HG03097 (cell line): Measurements from ENCODE around the gene REN.
A peak's percentile ranks its signal among the peaks of the same experiment; 100 is the strongest.

ENCODE experiments used
- ATAC-seq: cut with Tn5 transposase; IDR thresholded peaks from one replicate; pipeline ENCODE4 v1.9.1; 2021; ENCODE audit not compliant: unreplicated experiment, low FRiP score

REN gene

DNA sequence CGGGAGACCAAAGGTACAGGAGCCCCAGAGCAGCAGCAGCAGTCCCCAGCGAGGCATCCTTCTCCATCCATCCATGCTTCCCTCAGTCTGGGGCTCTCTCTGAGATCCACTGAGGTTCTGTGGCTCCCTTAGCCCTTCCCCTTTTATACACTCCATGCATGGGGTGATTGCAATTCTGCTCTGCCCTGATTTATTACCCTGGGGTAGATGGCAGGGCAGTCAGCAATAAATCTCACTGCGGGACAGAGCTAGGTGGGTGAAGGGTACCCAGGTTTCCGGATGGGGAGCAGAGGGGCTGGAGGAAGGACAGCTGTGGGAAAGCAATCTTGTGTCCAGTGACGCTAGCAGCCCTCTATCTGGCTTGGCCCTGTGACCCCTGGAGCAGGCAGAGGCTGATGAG lies at the start of gene REN:
Gene REN, minus strand, starts transcription at position 119 of the 400 bp plus-strand sequence. Its CDS starts 44 bp downstream, at position 75.
- no peak for ATAC-seq

DNA sequence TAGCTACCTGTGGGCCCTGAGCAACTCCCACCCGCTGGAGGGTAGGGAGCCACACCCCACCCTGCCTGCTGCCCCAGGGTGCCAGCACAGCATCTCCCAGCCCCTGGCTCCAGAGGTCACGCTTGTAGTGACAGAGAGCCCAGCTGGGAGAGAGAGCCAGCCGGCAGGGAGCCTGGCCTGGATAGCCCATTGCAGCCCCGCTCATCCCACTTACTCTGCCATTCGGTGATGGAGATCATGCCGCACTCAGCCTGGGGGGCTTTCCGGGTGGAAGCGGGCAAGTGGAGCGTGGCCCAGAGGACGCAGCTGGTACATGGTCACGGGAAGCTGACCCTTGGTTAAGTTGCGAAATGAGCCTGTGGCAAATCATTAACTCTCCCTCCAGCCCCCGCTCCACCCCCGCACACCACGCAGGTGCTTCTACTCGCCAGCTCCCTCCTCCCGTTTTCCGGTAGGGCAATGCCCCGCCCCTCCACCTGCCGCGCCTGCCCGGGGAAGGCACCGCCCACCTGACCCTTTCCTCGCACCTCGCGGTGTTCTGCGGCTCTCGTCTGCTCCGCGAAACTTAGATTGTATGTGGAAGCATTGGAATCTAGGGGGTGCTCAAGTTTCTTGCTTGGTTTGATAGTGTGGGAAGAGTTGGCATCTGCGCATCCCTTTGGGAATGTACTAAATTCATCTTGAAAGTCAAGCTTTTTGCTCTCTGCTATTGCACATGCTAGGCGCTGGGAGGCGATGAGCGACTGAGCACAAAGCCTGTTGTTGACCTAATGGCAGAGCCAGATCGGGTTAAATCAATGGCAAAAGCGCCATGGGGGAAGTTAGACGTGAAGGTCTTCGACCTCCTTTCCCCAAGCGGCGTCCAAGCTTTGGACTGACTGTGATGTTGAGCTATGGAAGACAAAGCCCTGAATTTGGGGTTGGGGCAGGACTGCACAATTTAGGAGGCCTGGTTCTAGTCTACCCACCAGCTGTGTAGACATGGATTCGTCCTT lies 47.8 kb upstream of the REN start, which contains the start of gene GOLT1A:
Gene GOLT1A, minus strand, starts transcription at position 321 of the 995 bp plus-strand sequence. Its CDS starts 82 bp downstream, at position 239.
- peak; percentile 77 for ATAC-seq

DNA sequence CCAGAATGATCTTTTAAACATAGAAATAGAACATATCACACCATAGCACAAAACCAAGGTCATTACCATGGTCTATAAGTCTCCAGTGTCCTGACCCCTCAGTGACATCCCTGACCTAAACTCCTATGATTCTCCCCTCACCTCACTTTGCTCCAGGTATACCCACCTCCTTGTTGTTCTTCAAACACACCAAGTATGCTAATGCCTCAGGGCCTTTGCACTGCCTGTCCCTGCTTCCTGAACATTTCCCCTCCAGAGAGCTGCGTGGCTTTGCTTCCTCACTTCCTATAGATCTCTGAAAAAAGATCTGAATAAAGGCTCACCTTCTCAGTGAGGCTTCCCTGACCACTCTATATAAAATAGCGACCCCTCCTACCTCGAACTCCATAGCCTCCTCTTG lies 46.6 kb upstream of the REN start:
- ATAC-seq, result no peak

DNA sequence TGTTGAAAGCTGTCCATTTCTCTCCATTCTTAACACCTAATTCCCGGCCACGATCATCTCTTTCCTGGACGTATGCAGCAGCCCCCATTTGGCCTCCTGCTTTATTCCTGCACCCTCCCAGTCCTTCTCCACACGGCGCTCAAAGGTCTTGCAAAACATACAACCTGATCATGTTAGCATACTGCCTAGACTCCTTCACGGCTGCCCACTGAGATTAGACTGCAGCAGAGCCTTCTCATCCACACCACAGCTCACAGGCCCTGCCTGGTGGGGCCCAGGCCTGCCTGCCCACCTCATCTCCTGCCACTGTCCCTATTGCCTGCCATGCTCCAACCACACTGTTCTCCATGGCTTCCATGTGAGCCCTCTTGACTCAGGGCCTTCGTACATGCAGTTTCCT lies 44.9 kb upstream of the REN start:
- ATAC-seq, result no peak

DNA sequence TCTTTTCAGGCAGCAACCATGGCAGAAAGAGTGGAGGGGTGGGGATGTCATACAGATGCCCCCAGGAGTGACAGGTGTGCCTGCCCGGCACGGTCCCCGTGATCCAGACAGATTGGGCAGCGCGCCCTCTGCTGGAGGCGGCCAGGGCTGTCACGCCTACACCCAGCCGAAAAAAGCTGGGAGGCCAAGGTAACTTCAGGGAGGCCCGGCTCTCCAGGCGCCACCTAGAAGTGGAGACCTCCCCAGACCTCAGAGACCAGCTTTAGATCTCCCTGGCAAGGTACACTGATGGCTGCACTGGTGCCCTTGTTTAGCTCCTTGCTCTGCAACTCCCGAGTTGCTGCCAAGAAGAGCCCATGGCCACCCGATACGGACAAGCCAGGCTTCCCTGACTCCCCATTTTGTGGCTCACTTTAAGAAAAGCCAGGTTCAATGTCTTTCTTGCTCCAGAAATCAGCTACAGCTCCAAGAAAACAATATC lies 41.0 kb upstream of the REN start:
- ATAC-seq, result peak; percentile 62

DNA sequence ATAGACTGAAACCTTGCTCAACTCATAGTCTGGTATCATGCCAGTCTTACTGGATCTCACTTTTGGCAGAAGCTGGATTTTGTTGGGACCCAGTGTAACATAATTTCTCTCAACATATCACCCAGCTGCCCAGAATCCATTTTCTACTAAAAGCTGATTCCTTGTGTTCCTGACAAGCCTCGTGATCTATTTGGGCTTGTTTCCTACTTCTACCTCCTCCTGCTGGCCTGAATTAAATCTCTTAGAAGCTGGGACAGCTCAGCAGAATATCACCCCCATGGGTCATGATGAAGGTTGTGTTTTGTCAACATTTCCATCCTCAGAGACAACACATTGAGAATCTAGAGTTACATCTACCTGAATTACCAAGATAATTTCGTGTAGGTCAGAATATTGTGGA lies 40.0 kb upstream of the REN start:
- ATAC-seq, result no peak

DNA sequence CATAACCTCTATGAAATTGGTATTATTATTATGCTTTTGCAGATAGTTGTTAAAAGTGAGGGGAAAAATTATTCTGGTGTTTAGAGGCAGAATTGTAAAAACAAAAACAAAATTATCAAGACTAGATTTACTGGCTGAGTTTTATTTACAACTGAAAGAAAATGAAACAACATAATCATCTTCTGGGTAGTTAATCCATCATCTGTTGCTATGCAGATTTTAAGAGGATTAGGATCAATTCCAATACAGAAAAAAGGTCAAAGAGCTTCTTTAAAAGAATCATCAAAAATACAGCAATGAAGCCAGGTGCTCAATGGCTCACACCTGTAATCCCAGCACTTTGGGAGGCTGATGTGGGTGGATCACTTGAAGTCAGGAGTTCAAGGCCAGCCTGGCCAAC lies 39.3 kb upstream of the REN start:
- no peak for ATAC-seq

DNA sequence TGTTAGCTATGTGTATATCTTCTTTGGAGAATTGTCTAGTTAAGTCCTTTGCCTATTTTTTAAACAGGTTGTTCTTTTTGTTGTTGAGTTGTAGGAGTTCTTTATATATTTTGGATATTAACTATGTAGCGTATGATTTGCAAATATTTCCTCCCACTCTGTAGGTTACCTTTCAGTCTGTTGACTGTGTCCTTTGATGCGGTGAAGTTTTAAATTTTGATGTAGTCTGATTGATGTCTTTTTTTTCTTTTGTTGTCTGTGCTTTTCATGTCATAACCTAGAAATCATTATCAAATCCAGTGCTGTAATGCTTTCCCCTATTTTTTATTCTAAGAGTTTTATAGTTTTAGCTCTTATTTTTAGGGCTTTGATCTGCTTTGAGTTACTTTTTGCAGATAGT lies 38.8 kb upstream of the REN start:
- ATAC-seq, result no peak

DNA sequence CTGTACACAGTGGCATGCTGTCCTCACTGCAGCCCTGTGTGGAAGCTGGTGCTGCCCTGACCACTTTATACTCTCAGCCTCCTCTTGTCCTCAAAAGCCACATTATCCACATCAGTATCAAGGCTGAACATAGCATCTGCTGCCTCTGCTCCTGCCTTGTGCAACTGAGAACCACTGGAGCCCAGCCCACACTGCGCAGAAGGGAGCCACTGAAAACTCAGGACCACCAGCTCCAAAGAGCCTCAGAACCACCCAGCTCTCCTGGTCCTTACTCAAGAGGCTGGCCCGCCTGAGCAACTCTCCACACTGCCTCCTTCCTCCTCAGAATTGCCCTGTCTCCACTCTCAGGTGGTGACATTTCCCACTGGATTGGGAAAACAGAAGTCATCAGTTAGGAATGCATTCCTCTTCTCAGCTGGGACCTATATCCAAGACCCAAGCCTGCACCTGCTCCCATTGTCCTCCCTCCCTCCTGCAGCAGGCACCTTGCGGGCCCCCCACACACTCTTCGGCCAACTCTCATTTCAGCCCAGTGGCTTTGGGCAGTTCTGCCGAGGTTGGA lies 37.1 kb upstream of the REN start:
- no peak for ATAC-seq

DNA sequence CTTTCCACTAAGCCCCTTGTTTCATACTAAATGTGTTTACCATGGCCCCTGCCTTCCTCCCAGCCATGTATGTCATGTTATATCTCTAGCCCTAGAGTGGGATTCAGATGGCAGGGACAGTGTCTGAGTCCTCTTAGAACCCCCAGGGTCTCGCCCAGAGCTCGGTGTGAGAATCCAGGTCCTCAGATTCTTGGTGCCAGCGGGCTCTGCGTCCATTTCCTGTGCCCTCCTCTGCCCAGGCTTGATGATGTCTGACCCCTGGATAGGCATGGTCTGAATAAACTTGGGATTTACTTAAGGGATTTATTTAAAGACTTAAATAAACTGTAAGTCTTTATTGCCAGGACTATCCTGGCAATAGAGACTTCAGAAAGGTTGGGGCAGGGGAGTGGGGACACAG lies 36.3 kb upstream of the REN start:
- no peak for ATAC-seq

DNA sequence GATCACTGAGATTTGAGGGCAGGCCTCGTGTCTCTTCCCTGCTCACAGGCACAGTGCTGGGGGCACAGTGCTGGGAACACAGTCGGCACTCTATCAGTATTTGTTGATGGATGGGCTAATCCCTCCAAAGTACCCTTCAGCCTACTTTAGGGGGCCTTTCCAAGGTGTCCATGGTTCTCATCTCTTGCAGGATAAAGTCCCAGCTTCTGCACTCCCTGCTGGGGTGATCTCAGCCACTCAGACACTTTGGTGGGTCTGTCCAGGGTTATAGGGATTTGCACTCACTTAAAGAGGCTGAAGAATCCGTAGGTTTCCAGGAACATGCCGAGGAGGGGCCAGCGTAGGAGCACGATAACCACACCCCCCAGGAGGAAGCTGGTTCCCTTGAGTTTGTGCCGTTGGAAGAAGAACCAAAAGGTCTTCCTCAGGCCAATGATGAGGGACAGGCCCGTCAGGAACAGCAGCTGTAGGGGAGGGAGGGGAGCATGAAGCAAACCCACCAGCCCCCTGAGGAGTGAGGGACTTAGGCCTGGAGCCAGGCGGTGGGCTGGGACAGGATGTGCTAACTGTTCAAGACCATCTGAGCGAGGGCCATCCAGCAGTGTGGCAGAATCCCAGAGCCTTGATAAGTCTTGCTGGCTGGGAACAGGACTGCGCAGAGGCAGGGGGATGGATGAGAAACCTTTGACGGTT lies 35.4 kb upstream of the REN start:
- ATAC-seq, result no peak

DNA sequence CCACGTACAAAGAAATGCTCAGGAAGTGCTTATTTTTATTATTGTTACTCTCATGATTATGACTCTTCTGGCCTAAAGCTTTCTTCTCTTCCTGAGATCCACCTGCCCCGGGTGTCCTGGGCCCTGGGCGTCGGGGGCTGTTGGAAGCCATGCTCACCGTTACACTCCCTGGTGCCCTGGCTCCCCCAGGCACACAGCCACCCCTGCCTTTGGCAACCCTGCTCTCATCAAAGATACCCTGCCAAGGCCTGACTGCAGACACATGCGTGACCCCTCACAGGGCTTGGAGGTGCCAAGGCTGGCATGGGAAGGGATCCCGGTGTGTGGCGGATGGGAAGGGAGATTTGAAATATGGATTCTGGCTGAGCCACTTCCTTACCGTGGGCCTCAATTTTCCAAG lies 33.4 kb upstream of the REN start:
- no peak for ATAC-seq

DNA sequence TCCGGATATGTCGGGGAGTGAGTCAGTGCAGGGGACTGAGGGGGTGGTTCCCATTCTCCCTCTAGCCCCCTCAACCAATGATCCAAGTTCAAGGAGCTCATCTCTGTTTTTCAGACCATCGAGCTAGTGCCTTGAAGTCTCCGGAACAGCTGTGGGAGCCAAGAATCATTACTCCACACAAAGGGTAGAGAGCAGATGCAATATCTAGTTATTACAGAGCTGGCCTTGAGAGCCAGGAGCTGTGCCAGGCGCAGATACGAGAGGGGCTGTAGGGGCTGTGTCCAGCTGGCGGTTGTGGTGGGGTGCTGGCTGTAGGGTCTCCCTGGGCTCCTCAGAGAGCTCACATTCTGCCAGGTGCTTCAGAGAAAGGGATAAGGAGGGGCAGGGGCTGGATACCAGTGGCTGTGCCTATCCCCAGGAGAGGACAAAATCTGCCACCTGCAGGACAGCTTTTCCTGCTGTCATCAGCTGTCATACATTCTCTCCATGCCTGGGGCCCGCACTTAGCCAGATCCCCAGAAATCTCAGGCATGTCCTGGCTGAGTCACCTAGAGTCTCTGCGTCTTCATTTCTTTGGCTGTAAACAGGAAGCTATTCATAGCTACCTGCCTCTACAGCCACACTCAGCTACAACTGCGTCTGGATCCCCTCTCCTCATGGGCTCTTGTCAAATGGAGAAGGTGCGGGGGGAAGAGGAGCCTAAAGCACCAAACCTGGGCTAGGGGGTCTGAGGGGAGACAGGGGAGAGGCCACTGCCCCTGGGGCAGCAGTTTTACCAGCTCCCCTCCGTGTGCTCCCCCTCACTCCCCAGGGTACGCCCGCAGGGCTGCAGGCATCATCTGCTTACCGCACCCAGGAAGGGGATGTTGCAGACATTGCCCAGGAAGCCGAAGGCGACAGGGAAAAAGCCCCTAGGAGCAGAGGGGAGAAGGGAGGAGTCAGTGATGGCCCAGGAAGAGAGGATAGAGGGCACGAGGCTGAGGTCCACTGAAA lies 32.5 kb upstream of the REN start:
- ATAC-seq, result no peak

DNA sequence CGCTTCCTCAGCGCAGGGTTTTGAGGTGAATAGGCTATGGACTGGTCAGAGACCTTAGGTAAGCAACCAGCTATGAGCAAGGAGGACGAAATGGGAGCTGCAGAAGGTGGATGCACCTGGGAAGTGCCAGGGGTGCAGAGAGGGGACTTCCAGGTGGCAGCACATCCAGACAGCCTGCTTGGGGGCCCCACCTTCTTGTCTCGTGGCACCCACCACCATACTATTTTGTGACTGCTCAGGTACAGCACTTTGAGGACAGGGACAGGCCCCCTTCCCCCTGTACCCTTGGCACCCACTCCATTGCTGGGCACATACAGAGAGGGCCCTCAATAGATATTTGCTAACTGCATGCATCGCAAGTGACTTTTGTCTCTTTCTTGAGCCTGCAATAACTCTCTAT lies 30.9 kb upstream of the REN start:
- no peak for ATAC-seq

DNA sequence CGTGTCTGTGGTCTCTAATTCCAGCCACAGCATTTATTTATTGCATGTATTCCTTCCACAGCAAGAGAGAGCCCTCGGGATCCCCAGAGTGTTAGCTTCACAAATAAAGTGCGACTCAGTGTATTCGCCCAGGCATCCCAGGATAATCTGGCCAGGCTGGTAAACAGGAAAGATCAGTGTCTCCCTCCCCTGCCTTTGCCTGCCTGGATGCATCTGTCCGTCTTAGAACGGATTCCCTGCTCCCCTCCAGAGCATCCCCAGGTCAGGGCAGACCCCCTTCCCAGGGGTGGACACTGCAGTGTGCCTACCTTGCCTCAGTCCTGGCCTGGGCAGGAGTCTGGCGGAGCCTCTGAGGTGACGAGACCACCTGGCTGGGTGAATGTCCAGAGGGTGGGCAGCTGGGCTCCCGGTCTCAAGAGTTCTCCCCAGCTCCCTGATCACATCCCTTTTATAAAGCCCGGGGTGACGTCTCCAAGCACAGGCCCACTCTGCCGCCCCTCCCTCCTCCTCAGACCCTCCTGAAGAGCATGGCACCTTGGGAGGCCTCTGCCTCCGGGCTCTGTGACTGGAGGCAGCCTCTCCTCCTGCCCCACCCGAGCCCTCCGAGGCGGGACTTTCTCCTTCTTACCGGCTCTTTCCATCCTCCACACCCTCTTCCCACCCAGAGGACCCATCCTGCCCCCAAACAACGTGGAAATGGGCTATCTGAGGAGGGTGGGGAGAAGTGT lies 30.1 kb upstream of the REN start, which contains the start of gene KISS1:
Gene KISS1, minus strand, starts transcription at position 424 of the 728 bp plus-strand sequence. CDS start 3,615 bp downstream, outside the sequence.
- no peak for ATAC-seq

DNA sequence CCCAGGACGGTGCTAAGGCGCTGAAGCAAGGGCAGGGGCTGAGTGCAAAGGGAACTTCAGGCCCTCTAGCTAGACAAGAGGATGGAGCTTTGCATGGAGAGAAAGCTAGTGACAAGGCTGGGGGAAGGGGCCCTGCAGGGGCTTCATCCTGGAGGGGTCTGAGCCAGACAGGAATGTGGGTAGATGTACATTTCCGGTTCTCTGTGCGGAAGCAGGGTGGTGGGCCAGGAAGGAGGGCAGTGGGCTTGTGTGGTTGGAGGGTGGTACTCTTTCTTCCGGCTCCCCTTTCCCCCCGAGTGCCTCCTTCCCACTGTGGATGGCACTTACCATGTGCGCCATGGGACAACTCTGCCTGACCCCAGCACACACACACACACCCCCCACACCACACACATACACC lies 28.6 kb upstream of the REN start:
- no peak for ATAC-seq

DNA sequence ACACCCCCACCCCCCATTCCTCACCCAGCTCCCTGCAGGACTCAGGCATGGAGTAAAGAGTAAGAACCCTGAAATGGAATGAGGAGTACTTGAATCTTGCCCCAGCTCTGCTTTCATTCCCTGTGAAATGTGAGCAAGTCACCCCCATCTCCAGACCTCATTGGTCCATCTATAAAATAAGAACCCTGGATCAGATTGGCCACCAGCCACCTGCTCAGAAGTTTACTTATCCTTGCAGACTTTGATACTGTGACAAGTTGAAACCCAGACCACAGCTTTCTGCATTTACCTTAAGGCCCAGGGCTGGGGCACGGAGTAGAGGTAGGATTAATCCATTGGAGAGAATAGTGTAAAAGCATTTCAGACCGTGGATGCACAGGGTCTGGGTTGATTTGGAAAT lies 27.9 kb upstream of the REN start:
- no peak for ATAC-seq

DNA sequence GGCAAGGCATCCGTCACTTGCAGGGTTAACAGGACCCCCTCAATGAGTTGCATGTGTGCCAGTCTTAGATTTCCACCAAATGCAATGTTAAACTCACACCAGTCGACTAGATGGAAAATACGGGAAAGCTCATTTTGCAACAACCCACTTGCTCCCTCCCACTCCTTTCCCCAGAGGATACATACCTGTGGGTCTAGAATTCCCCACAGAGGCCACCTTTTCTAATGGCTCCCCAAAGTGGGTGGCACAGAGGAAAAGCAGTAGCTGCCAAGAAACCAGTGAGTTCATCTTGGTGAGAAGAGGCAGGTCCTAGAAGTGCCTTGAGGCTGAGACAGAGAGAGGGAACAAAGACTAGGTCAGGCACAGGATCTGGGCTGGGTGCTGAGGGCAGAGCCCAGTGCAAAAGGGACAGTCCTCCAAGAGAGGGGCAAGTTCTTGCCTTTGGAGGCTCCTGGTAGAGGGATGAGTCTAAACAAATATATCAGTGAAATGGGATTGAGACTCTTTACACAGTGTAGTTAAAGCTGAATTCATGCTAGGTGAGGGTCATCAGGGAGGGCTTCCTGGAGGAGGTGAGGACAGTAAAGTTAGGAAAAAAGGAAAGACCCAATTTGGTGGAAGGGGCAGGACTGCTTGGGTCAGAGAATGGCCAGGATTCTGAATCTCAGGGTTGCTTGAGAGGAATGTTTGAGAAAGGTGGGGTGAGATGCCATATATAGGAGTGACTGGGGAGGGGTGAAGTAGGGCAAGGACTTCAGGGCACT lies 26.6 kb upstream of the REN start:
- no peak for ATAC-seq
